ENCODE data around the gene TMEM269. TPM values are rescaled to one million over a fixed set of nuclear protein-coding genes. Genes with fewer than 3 reads are reported as not detected.

TMEM269 gene
- total and polyA plus RNA-seq, 9 of the 15 experiments (the other 6 are each of a cell fraction or from before 2014, with no cell fraction given): 0.09 to 0.49 (median 0.21) TPM

DNA sequence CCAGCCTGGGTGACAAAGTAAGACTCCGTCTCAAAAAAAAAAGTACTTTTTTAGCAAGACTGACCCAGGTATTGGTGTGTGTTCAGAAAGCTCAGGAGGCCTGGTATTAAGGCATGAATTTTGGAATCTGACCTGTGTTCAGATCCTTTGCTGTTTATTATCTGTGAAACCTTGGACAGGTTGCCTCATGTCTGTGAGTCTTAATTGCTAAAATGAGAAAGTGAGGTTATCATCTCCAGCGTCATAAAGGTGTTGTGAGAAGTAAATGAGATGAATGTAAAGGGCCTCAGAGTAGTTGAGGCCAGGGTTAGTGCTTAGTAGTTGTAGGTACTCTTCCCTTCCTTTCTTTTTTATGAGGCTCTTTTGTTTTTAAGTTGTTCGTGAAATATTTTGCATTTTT is 15.0 kb upstream of the TMEM269 start (continued):
- TF ChIP-seq, protein P1, sequence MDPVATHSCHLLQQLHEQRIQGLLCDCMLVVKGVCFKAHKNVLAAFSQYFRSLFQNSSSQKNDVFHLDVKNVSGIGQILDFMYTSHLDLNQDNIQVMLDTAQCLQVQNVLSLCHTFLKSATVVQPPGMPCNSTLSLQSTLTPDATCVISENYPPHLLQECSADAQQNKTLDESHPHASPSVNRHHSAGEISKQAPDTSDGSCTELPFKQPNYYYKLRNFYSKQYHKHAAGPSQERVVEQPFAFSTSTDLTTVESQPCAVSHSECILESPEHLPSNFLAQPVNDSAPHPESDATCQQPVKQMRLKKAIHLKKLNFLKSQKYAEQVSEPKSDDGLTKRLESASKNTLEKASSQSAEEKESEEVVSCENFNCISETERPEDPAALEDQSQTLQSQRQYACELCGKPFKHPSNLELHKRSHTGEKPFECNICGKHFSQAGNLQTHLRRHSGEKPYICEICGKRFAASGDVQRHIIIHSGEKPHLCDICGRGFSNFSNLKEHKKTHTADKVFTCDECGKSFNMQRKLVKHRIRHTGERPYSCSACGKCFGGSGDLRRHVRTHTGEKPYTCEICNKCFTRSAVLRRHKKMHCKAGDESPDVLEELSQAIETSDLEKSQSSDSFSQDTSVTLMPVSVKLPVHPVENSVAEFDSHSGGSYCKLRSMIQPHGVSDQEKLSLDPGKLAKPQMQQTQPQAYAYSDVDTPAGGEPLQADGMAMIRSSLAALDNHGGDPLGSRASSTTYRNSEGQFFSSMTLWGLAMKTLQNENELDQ (CRISPR knock-in tag; IDR thresholded peaks at IDR 0.05; ENCODE audit: borderline replicate concordance): no peak
- no peak for TF ChIP-seq ZNF780A (CRISPR knock-in tag; IDR thresholded peaks at IDR 0.05)

DNA sequence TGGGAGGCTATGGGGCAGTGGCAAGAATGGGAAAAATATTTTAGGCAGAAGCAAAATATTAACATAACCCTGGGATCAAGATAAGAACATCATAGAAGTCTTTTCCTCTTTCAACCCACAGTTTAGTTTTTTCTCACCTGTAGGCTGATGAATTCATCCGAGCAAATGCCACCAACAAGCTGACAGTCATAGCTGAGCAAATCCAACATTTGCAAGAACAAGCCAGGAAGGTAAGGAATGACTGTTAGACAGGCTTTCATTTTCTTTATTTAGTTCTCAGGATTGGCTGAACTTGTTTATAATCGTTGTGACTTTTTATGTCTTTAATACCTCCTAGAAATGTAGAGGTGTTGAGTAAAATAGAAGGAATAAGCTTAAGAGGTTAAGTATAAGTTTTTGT is 11.4 kb upstream of the TMEM269 start:
- WGBS (ENCODE audit: insufficient coverage, low coverage, missing lambda C conversion rate): 47% methylated on average over 2 of the region's 2 CpGs
- no peak overlapping the region for H2AFZ ChIP-seq (ENCODE audit: low read depth, low read length)
- no peak overlapping the region for H3K4me2 ChIP-seq (ENCODE audit: insufficient read depth, low read length)
- intact Hi-C loops (cut with micrococcal nuclease): no loop called here
- peaks cover 35% of the 10 kb centered on the region for H3K79me2 ChIP-seq (ENCODE audit: control insufficient read depth, insufficient read depth, low read length)
- no peak for TF ChIP-seq SMC3 (conservative IDR thresholded peaks at IDR 0.05; ENCODE audit: insufficient read depth, low read depth, low read length)
- no peak for TF ChIP-seq ZNF133 (CRISPR knock-in tag; IDR thresholded peaks at IDR 0.05)
- no peak for TF ChIP-seq ZKSCAN3 (CRISPR knock-in tag; IDR thresholded peaks at IDR 0.05)
- TF ChIP-seq MCM3 (IDR thresholded peaks at IDR 0.05): no peak
- no peak for TF ChIP-seq TGIF2 (CRISPR knock-in tag; IDR thresholded peaks at IDR 0.05)
- no peak overlapping the region for H3K27ac ChIP-seq (ENCODE audit: extremely low read depth, low read depth, low read length)
- no peaks in the 10 kb centered on the region for H3K9me3 ChIP-seq (replicated peaks; ENCODE audit: control insufficient read depth, insufficient read depth, low read depth, low read length)
- H3K9ac ChIP-seq (ENCODE audit: insufficient read depth in 1 of 2, low read depth in 2 of 2, low read length in 2 of 2): no peak overlapping the region
- ATAC-seq (no peak), FAIRE-seq (no peak), DNase-seq (ENCODE audit: extremely low read depth in 1 of 4, low spot score in 3 of 4) (no peak)
- no peaks in the 10 kb centered on the region for H4K20me1 ChIP-seq (replicated peaks; ENCODE audit: control insufficient read depth, insufficient read depth, low read length)
- H3K4me1 ChIP-seq (replicated peaks in 1 of 2; ENCODE audit: control insufficient read depth in 2 of 2, insufficient read depth in 2 of 2, low read length in 2 of 2): no peaks in the 10 kb centered on the region; a peak in 2 of 5 replicates
- in situ Hi-C loops (cut with MboI): no loop called here
- no TSS peak for BruUV-seq (replicated peaks)
- no peaks in the 10 kb centered on the region for H3K27me3 ChIP-seq (ENCODE audit: control insufficient read depth in 2 of 2, insufficient read depth in 2 of 2, low read length in 2 of 2)
- peaks cover 74% of the 10 kb centered on the region for H3K36me3 ChIP-seq (ENCODE audit: control insufficient read depth, insufficient read depth, low read length)
- H3K4me3 ChIP-seq: no peak overlapping the region
- CTCF ChIA-PET (ENCODE audit: low intra/inter-chr PET ratio): interaction anchor here (0.7 kb wide), 1 partner anchor 21 kb away, joined by 4 read pairs; no protein-coding TSS in a partner anchor
- POLR2A ChIA-PET: no interaction called here
- no peaks in the 10 kb centered on the region for H3K9me1 ChIP-seq (ENCODE audit: control insufficient read depth, insufficient read depth, low read length)
